Sigmoid colon (tissue), 7 donors: Measurements from ENCODE around the gene CSDE1. TPM values are rescaled to one million over a fixed set of nuclear protein-coding genes. Genes with fewer than 3 reads are reported as not detected.

Experiments used
- DNase-seq: peaks from one replicate; pipeline ENCODE4 v3.0.0-alpha.2; 2019
- H3K27ac ChIP-seq, 4 donors: fragments of 200-600 bp; sonication (generic); one replicate each; pipeline ENCODE4 v1.5.1; 2016 to 2019; ENCODE audit warnings: mild to moderate bottlenecking in 1 of 4
- H3K27me3 ChIP-seq, 3 donors: fragments of 200-600 bp; sonication (generic); one replicate each; pipeline ENCODE4 v1.5.1; 2019; ENCODE audit warnings: mild to moderate bottlenecking in 1 of 3
- H3K36me3 ChIP-seq, 4 donors: fragments of 200-600 bp; sonication (generic); one replicate each; pipeline ENCODE4 v1.5.1; 2016 to 2019
- H3K4me1 ChIP-seq, 4 donors: fragments of 200-600 bp; sonication (generic); one replicate each; pipeline ENCODE4 v1.5.1; 2017 to 2019
- H3K4me3 ChIP-seq, 4 donors: fragments of 200-600 bp; sonication (generic); one replicate each; pipeline ENCODE4 v1.5.1; 2017 to 2019; ENCODE audit warnings: mild to moderate bottlenecking in 2 of 4, moderate library complexity in 1 of 4
- H3K9me3 ChIP-seq, 4 donors: fragments of 200-600 bp in 3 of 4; sonication (generic) in 3 of 4; one replicate each; pipeline versions ENCODE4 v1.5.1 to v1.6.1; 2013 to 2019
- EP300 ChIP-seq, 4 donors: sonication (generic); formaldehyde crosslinking; IDR thresholded peaks; one replicate each; pipeline ENCODE4 v1.6.1; 2017; ENCODE audit warnings: antibody characterized with exemption in 4 of 4
- POLR2A ChIP-seq, 2 donors: fragments of 450-650 bp; IDR thresholded peaks; one replicate each; pipeline ENCODE4 v1.6.1; 2016; ENCODE audit warnings: antibody characterized with exemption in 2 of 2, mild to moderate bottlenecking in 2 of 2, moderate library complexity in 2 of 2
- POLR2AphosphoS5 ChIP-seq, 4 donors: sonication (generic); formaldehyde crosslinking; IDR thresholded peaks; one replicate each; pipeline ENCODE4 v1.6.1; 2017; ENCODE audit warnings: antibody characterized with exemption in 4 of 4
- WGBS, 2 donors: extraction: QIAGEN DNeasy Blood & Tissue Kit; methylation state at CpG; one replicate each; pipeline ENCODE4 v1.1.7; 2013; 5-methylcytosine and 5-hydroxymethylcytosine counted together
- intact Hi-C: fragments of 100-400 bp; cut with DNase I; formaldehyde crosslinking; loops from one replicate; pipeline ENCODE4 v1.15.1; 2023
- polyA plus RNA-seq, 3 donors: library from polyadenylated mRNA; stranded (reverse); fragments of 200-250 nt; gene quantifications; one replicate each; pipeline ENCODE4 v1.2.3, GENCODE V29; 2013
- total RNA-seq, 4 donors: library from RNA; depleted of rRNA; stranded (reverse); fragments of >200 nt; gene quantifications; one replicate each; pipeline ENCODE4 v1.1.0, GENCODE V29; 2016
- TF ChIP-seq, protein P1 (sequence below), 4 experiments: fragments of 450-650 bp in 3 of 4; fragments of 200-600 bp in 1 of 4; IDR thresholded peaks; one replicate each; pipeline ENCODE4 v1.5.1; 2016 to 2019; ENCODE audit warnings: antibody characterized with exemption in 4 of 4, mild to moderate bottlenecking in 3 of 4, moderate library complexity in 2 of 4
- donor health status: healthy with polysubstance abuse.
- donor health status: Bipolar disorder and iron deficiency.
- donor health status: healthy.

The CSDE1 gene
- total and polyA plus RNA-seq, 7 donors, result 167 to 2,762 (median 1,738) TPM

DNA sequence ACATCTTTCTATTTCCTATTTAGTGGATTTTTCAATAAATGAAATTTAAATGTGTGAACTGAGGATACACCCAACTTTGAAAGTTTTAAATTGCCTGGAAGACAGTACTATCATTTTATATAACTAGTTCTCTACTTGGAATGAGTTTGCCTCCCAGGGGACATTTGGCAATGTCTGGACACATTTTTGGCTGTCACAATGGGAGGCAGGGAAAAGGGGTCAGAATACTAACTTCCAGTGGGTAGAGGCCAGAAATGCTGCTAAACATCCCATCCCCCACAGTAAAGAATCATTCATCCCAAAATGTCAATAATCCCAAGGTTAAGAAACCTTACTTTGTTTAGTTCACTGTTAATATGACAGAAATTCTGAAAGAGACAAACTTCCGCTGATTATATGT is 28.0 kb downstream of the CSDE1 start:
- peaks cover 20 to 98% (median 53%) of the 10 kb centered on the region in 4 donors for H3K36me3 ChIP-seq
- TF ChIP-seq POLR2A (IDR thresholded peaks at IDR 0.05) (no peak), POLR2AphosphoS5 (IDR thresholded peaks at IDR 0.05) (no peak), EP300 (IDR thresholded peaks at IDR 0.05) (no peak)
- TF ChIP-seq, protein P1, sequence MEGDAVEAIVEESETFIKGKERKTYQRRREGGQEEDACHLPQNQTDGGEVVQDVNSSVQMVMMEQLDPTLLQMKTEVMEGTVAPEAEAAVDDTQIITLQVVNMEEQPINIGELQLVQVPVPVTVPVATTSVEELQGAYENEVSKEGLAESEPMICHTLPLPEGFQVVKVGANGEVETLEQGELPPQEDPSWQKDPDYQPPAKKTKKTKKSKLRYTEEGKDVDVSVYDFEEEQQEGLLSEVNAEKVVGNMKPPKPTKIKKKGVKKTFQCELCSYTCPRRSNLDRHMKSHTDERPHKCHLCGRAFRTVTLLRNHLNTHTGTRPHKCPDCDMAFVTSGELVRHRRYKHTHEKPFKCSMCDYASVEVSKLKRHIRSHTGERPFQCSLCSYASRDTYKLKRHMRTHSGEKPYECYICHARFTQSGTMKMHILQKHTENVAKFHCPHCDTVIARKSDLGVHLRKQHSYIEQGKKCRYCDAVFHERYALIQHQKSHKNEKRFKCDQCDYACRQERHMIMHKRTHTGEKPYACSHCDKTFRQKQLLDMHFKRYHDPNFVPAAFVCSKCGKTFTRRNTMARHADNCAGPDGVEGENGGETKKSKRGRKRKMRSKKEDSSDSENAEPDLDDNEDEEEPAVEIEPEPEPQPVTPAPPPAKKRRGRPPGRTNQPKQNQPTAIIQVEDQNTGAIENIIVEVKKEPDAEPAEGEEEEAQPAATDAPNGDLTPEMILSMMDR (IDR thresholded peaks at IDR 0.05), result no peak
- H3K27ac ChIP-seq, result no peak overlapping the region
- H3K27me3 ChIP-seq, result no peaks in the 10 kb centered on the region
- 100% methylated on average over 1 of the region's 1 CpG for WGBS, 2 donors
- intact Hi-C loops, result no loop called here
- no peak for DNase-seq
- no peaks in the 10 kb centered on the region for H3K9me3 ChIP-seq
- H3K4me3 ChIP-seq, result no peak overlapping the region
- peaks cover 0 to 8% (median 2%) of the 10 kb centered on the region in 4 donors for H3K4me1 ChIP-seq

DNA sequence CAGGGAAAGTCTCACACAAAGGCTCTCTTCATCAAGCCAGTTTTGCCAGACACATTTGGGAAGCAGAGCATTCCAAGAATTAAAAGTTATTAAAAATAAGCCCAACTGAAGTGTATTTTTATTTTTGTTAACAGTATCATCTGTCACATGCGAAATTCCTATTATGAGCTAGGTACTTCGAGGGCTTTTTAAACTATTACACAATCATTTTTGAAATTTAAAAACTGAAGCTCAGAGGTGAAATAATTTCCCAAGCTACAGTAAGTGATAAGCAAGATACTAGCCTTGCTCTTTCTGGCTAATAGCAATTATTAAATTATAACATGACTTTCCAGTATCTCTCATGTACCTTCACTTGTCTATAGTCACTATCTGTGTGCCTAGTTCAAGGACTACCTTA is 29.2 kb downstream of the CSDE1 start:
- peaks cover 0 to 17% (median 8%) of the 10 kb centered on the region in 4 donors for H3K4me1 ChIP-seq
- no peaks in the 10 kb centered on the region for H3K9me3 ChIP-seq
- no peaks in the 10 kb centered on the region for H3K27me3 ChIP-seq
- 92 to 94% methylated on average over 2 of the region's 2 CpGs for WGBS, 2 donors
- TF ChIP-seq EP300 (IDR thresholded peaks at IDR 0.05) (no peak), POLR2A (IDR thresholded peaks at IDR 0.05) (no peak), POLR2AphosphoS5 (IDR thresholded peaks at IDR 0.05) (no peak)
- TF ChIP-seq, protein P1 (IDR thresholded peaks at IDR 0.05), result no peak
- intact Hi-C loops, result no loop called here
- H3K36me3 ChIP-seq, result peaks cover 19 to 98% (median 53%) of the 10 kb centered on the region in 4 donors
- no peak for DNase-seq
- H3K4me3 ChIP-seq, result no peak overlapping the region
- no peak overlapping the region for H3K27ac ChIP-seq

DNA sequence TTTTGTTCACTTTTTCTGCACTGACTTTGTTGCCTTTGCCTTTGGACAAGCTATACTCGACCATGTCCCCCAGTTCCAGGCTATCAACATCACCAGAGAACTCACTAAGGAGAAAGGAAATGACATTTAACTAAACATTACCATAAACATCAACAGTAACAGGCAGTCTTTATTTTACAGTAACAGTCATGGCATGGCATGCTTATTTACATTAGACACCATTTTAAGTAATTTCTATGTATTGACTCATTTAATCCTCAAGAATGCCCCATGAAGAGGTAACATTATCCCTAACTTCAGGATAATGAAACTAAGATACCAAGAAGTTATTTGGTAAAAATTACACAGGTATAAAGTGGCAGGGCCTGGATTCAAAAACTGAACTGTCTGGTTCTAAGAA is 32.6 kb downstream of the CSDE1 start:
- intact Hi-C loops, result no loop called here
- TF ChIP-seq EP300 (IDR thresholded peaks at IDR 0.05) (no peak), POLR2A (IDR thresholded peaks at IDR 0.05) (no peak), POLR2AphosphoS5 (IDR thresholded peaks at IDR 0.05) (no peak)
- H3K27me3 ChIP-seq, result no peaks in the 10 kb centered on the region
- H3K36me3 ChIP-seq, result peaks cover 8 to 98% (median 54%) of the 10 kb centered on the region in 4 donors
- DNase-seq, result no peak
- H3K27ac ChIP-seq, result no peak overlapping the region
- no peak overlapping the region for H3K4me3 ChIP-seq
- H3K9me3 ChIP-seq, result no peaks in the 10 kb centered on the region
- WGBS, 2 donors, result 80 to 85% methylated on average over 1 of the region's 1 CpG
- peaks cover 0 to 16% (median 5%) of the 10 kb centered on the region in 4 donors for H3K4me1 ChIP-seq

DNA sequence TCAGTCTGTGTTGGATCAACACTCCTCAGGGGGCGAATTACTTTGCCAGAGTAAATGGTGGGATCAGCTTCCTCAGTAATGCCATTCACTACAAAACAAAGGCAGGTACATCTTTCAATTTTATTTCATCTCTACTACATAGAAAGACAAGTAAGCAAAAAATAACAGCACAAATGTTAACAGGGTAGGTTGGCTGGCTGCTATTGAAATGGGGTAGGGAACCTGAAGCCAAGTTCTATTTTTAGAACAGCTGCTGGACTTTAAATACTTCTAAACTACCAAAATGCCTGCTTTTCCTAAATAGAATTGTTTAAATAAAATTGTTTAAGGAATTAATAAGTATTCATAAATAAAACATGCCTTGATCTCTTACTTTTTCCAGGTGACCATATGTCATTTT is 33.9 kb downstream of the CSDE1 start:
- WGBS, 2 donors, result 97 to 98% methylated on average over 1 of the region's 1 CpG
- TF ChIP-seq, protein P1 (IDR thresholded peaks at IDR 0.05), result no peak
- no peak for TF ChIP-seq POLR2A (IDR thresholded peaks at IDR 0.05)
- TF ChIP-seq POLR2AphosphoS5 (IDR thresholded peaks at IDR 0.05), result no peak
- TF ChIP-seq EP300 (IDR thresholded peaks at IDR 0.05), result no peak
- Histone ChIP-seq H3K36me3 (peaks cover 17 to 100% (median 59%) of the 10 kb centered on the region in 4 donors), H3K27ac (no peak overlapping the region), H3K4me1 (peaks cover 0 to 13% (median 5%) of the 10 kb centered on the region in 4 donors), H3K9me3 (no peaks in the 10 kb centered on the region), H3K4me3 (no peak overlapping the region), H3K27me3 (no peaks in the 10 kb centered on the region)
- intact Hi-C loops, result no loop called here
- DNase-seq, result no peak

DNA sequence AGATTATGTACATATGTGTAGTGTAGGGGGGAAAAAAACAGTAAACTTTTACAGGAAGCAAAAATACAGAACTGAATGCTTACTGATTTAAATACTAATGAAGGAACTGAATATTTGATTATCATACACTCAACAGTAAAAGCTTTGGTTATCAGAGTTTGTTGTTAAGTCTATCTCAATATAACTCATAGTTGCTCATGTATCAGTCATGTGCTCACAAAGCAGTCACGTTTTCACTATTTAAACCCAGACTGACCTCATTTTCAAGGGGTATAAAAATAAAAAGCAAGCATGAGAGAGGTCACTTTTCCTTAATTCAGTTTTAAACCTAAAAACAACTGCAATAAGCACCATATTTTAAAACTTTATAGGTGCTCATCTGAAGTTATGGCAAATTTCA is 34.3 kb downstream of the CSDE1 start:
- TF ChIP-seq, protein P1 (IDR thresholded peaks at IDR 0.05), result no peak
- no peak for TF ChIP-seq POLR2AphosphoS5 (IDR thresholded peaks at IDR 0.05)
- TF ChIP-seq POLR2A (IDR thresholded peaks at IDR 0.05), result no peak
- TF ChIP-seq EP300 (IDR thresholded peaks at IDR 0.05), result no peak

More for the DNA sequence above, 34.3 kb downstream of the CSDE1 start:
- Histone ChIP-seq H3K9me3 (no peaks in the 10 kb centered on the region), H3K36me3 (peaks cover 22 to 100% (median 63%) of the 10 kb centered on the region in 4 donors), H3K4me3 (no peak overlapping the region), H3K27me3 (no peaks in the 10 kb centered on the region), H3K4me1 (peaks cover 0 to 13% (median 5%) of the 10 kb centered on the region in 4 donors), H3K27ac (no peak overlapping the region)
- intact Hi-C loops, result no loop called here
- DNase-seq, result no peak
- WGBS, 2 donors, result 1 to 43% methylated on average over 1 of the region's 1 CpG
